ENCODE measurements around the gene FES. TPM values are rescaled to one million over a fixed set of nuclear protein-coding genes. Genes with fewer than 3 reads are reported as not detected.

FES gene
- total RNA-seq, 4 donors from 2014 or later, result 5.3 to 13.5 (median 10.1) TPM

DNA sequence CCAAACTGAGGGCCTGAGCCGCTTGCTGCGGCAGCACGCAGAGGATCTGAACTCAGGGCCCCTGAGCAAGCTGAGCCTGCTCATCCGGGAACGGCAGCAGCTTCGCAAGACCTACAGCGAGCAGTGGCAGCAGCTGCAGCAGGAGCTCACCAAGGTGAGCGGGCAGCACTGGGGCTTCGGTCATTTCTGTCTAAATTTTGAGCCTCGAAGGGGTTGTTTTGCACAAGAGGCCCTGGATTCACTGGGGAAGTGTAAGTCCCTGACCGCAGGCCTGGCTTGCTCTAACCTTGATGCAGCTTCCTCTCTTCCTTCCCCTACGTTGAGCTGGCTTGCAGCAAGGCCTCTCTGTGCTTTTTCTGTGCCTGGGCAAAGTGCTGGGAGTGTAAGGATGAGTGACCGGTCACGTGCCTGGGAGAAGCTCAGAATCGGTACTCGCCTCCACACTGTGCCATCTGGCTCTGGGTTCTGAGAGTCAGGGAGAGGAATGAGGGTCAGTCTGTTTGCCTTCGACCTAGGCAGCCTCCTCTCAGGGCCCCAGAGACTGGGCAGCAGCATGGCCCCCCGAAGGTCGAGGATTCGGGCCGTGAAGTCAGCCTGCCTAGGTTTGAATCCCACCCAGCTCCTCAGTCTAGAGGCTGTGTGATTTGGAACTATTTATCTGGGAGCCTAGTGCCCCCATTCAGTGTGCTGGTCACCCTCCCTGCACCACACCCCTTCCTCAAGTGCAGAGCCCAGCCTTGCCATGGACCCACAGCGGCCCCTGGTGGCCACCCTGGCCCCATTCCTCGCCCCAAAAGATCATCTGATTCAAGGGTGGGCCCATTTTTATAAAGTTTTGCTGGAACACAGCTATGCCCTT lies 1.4 kb downstream of the FES start:
- in situ Hi-C loops (cut with MboI; ENCODE audit: low sequenced_read_pairs in 4 of 4) (loop anchor here (5.0 to 25.0 kb wide), 5 partner anchors 173 to 573 kb away; partner anchors contain the start of gene BLM (in 2 of the 4)), intact Hi-C loops (cut with DNase I; ENCODE audit: low total_unique reads) (loop anchor here (1.0 to 10.0 kb wide), 3 partner anchors 193 to 561 kb away; no protein-coding TSS in a partner anchor)
- Histone ChIP-seq H3K27ac (peak overlapping the region; percentile 86 to 90 (median 88)), H3K27me3 (no peaks in the 10 kb centered on the region), H3K9me3 (no peaks in the 10 kb centered on the region), H3K36me3 (peaks cover 0 to 19% of the 10 kb centered on the region in 2 donors), H3K4me3 (peak overlapping the region; percentile 57 to 67 (median 62)), H3K4me1 (peaks cover 7 to 8% of the 10 kb centered on the region in 2 donors)
- ATAC-seq (peak; percentile 60 to 62), DNase-seq (peak; percentile 42 to 63)
- peak in 1 of 2 donors; percentile 14 for TF ChIP-seq POLR2A (IDR thresholded peaks at IDR 0.05)
- TF ChIP-seq, protein P1, sequence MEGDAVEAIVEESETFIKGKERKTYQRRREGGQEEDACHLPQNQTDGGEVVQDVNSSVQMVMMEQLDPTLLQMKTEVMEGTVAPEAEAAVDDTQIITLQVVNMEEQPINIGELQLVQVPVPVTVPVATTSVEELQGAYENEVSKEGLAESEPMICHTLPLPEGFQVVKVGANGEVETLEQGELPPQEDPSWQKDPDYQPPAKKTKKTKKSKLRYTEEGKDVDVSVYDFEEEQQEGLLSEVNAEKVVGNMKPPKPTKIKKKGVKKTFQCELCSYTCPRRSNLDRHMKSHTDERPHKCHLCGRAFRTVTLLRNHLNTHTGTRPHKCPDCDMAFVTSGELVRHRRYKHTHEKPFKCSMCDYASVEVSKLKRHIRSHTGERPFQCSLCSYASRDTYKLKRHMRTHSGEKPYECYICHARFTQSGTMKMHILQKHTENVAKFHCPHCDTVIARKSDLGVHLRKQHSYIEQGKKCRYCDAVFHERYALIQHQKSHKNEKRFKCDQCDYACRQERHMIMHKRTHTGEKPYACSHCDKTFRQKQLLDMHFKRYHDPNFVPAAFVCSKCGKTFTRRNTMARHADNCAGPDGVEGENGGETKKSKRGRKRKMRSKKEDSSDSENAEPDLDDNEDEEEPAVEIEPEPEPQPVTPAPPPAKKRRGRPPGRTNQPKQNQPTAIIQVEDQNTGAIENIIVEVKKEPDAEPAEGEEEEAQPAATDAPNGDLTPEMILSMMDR (IDR thresholded peaks at IDR 0.05 in 4 of 5, conservative IDR thresholded peaks at IDR 0.05 in 1 of 5), result peak; percentile 97 to 99 (median 98)

DNA sequence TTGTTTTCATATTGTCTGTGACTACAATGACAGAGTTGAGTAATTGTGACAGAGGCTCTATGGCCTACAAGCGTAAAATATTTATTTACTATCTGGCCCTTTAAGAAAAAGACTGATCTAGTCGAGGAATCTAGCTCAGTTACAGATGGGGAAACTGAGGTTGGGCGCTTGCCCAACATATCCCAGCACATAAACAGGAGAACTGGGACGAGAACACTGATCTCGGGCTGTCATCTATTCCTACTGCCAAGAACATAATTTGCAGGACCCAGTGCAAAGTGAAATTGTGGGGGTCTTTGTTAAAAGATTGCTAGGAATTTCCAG lies 1.9 kb downstream of the FES start:
- peaks cover 7 to 8% of the 10 kb centered on the region in 2 donors for H3K4me1 ChIP-seq
- H3K36me3 ChIP-seq, result peaks cover 0 to 14% of the 10 kb centered on the region in 2 donors
- in situ Hi-C loops (cut with MboI; ENCODE audit: low sequenced_read_pairs in 4 of 4), result loop anchor here (5.0 to 25.0 kb wide), 5 partner anchors 174 to 574 kb away; partner anchors contain the start of gene BLM (in 2 of the 4)

DNA sequence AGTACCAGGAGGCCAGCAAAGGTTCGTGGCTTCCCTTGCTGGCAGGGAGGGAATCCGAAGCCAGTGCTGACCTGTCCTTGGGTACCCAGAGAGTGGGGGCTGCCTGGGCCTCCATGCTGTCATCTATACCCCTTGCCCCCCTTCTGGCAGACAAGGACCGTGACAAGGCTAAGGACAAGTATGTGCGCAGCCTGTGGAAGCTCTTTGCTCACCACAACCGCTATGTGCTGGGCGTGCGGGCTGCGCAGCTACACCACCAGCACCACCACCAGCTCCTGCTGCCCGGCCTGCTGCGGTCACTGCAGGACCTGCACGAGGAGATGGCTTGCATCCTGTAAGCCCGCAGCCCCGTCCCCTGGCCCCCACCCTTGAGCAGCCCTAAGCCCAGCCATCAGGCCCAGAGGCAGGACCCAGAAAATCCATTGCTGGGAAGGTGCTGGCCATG lies 2.8 kb downstream of the FES start:
- intact Hi-C loops (cut with DNase I; ENCODE audit: low total_unique reads), result loop anchor here (5.0 to 10.0 kb wide), 2 partner anchors 195 to 562 kb away; no protein-coding TSS in a partner anchor
- Histone ChIP-seq H3K27me3 (no peaks in the 10 kb centered on the region), H3K4me3 (no peak overlapping the region), H3K36me3 (peaks cover 0 to 5% of the 10 kb centered on the region in 2 donors), H3K27ac (no peak overlapping the region), H3K9me3 (no peaks in the 10 kb centered on the region), H3K4me1 (peaks cover 7 to 8% of the 10 kb centered on the region in 2 donors)
- ATAC-seq, result no peak
- no peak for DNase-seq
- in situ Hi-C loops (cut with MboI; ENCODE audit: low sequenced_read_pairs in 4 of 4), result loop anchor here (5.0 to 25.0 kb wide), 5 partner anchors 175 to 575 kb away; partner anchors contain the start of gene BLM (in 2 of the 4)
- no peak for TF ChIP-seq POLR2A (IDR thresholded peaks at IDR 0.05)
- TF ChIP-seq, protein P1 (IDR thresholded peaks at IDR 0.05 in 4 of 5, conservative IDR thresholded peaks at IDR 0.05 in 1 of 5), result no peak

More for the DNA sequence above, 1.9 kb downstream of the FES start:
- intact Hi-C loops (cut with DNase I; ENCODE audit: low total_unique reads), result loop anchor here (1.0 to 10.0 kb wide), 3 partner anchors 194 to 561 kb away; no protein-coding TSS in a partner anchor
- H3K27me3 ChIP-seq, result no peaks in the 10 kb centered on the region
- no peak for DNase-seq
- H3K9me3 ChIP-seq, result no peaks in the 10 kb centered on the region
- no peak for ATAC-seq
- H3K4me3 ChIP-seq, result no peak overlapping the region
- peak overlapping the region in 3 of 4 donors; percentile 86 to 88 (median 88) for H3K27ac ChIP-seq
- TF ChIP-seq, protein P1 (IDR thresholded peaks at IDR 0.05 in 4 of 5, conservative IDR thresholded peaks at IDR 0.05 in 1 of 5), result peak in 1 of 5 experiments; percentile 1
- TF ChIP-seq POLR2A (IDR thresholded peaks at IDR 0.05), result no peak

DNA sequence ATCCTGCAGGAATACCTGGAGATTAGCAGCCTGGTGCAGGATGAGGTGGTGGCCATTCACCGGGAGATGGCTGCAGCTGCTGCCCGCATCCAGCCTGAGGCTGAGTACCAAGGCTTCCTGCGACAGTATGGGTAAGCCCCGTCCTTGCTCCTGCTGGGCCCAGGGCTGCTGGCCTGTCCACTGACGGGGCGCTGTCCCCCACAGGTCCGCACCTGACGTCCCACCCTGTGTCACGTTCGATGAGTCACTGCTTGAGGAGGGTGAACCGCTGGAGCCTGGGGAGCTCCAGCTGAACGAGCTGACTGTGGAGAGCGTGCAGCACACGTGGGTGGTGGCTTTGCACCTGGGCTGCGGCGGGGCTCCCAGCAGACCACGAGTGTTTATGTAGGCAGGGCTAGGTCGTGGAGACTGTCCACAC lies 5.0 kb downstream of the FES start:
- no peak overlapping the region for H3K27ac ChIP-seq
- peaks cover 0 to 3% of the 10 kb centered on the region in 2 donors for H3K4me1 ChIP-seq
- H3K9me3 ChIP-seq, result no peaks in the 10 kb centered on the region
- TF ChIP-seq POLR2A (IDR thresholded peaks at IDR 0.05), result no peak
- TF ChIP-seq, protein P1 (IDR thresholded peaks at IDR 0.05 in 4 of 5, conservative IDR thresholded peaks at IDR 0.05 in 1 of 5), result no peak
- in situ Hi-C loops (cut with MboI; ENCODE audit: low sequenced_read_pairs in 4 of 4) (loop anchor here (5.0 to 25.0 kb wide), 5 partner anchors 177 to 577 kb away; partner anchors contain the start of gene BLM (in 2 of the 4)), intact Hi-C loops (cut with DNase I; ENCODE audit: low total_unique reads) (loop anchor here (5.0 to 10.0 kb wide), 2 partner anchors 197 to 565 kb away; no protein-coding TSS in a partner anchor)
- ATAC-seq (no peak), DNase-seq (no peak)
- peaks cover 0 to 12% of the 10 kb centered on the region in 2 donors for H3K36me3 ChIP-seq
- no peak overlapping the region for H3K4me3 ChIP-seq
- H3K27me3 ChIP-seq, result no peaks in the 10 kb centered on the region

Measured in gastrocnemius medialis (tissue), 4 donors.